GM12892 (cell line): ENCODE measurements around the gene BEND6.

Experiments
- POLR2A ChIP-seq: IDR thresholded peaks from 2 replicates; pipeline ENCODE4 v1.6.1; 2011; ENCODE audit warnings: low read depth, low read length, control low read depth
- POLR2AphosphoS5 ChIP-seq: IDR thresholded peaks from 2 replicates; pipeline ENCODE4 v1.6.1; 2011; ENCODE audit warnings: low read depth, low read length, control low read depth
- TAF1 ChIP-seq: IDR thresholded peaks from 2 replicates; pipeline ENCODE4 v1.6.1; 2011; ENCODE audit warnings: low read depth, mild to moderate bottlenecking, control low read depth, low read length, borderline replicate concordance

GRCh38 chr6:57002197-57002596 is 47.3 kb downstream of the BEND6 start:
- TF ChIP-seq POLR2A (no peak), POLR2AphosphoS5 (no peak), TAF1 (no peak)
